ENCODE results near the gene AFF2.

AFF2 gene

GRCh38 chrX:148958901-148959300, 458.5 kb downstream of the AFF2 start:
- Histone ChIP-seq H4K20me1 (ENCODE audit: insufficient read depth) (no peaks in the 10 kb centered on the region), H3K4me2 (no peak overlapping the region), H3K27me3 (ENCODE audit: insufficient read depth, low read depth) (no peaks in the 10 kb centered on the region), H3K36me3 (ENCODE audit: insufficient read depth) (no peaks in the 10 kb centered on the region), H3K79me2 (ENCODE audit: insufficient read depth, low read depth) (no peaks in the 10 kb centered on the region), H3K9ac (no peak overlapping the region), H3K4me3 (IDR thresholded peaks at IDR 0.05; ENCODE audit: insufficient read depth, low read depth, low read length) (no peak overlapping the region), H3K4me1 (ENCODE audit: low read depth, poor library complexity, severe bottlenecking) (no peaks in the 10 kb centered on the region), H2AFZ (ENCODE audit: low read depth) (no peak overlapping the region), H3K27ac (no peak overlapping the region)
- TF ChIP-seq CTCF (conservative IDR thresholded peaks at IDR 0.05; ENCODE audit: low read depth, low read length): no peak

- no peak overlapping the region for H3K9ac ChIP-seq
- no peaks in the 10 kb centered on the region for H3K27me3 ChIP-seq (ENCODE audit: insufficient read depth, low read depth)
- no peaks in the 10 kb centered on the region for H3K36me3 ChIP-seq (ENCODE audit: insufficient read depth)
- H3K4me3 ChIP-seq (IDR thresholded peaks at IDR 0.05; ENCODE audit: insufficient read depth, low read depth, low read length): no peak overlapping the region
- no peaks in the 10 kb centered on the region for H3K4me1 ChIP-seq (ENCODE audit: low read depth, poor library complexity, severe bottlenecking)
- H2AFZ ChIP-seq (ENCODE audit: low read depth): no peak overlapping the region
- no peak overlapping the region for H3K27ac ChIP-seq
- H4K20me1 ChIP-seq (ENCODE audit: insufficient read depth): no peaks in the 10 kb centered on the region
- no peak for TF ChIP-seq CTCF (conservative IDR thresholded peaks at IDR 0.05; ENCODE audit: low read depth, low read length)
- H3K79me2 ChIP-seq (ENCODE audit: insufficient read depth, low read depth): no peaks in the 10 kb centered on the region
- H3K4me2 ChIP-seq: no peak overlapping the region
These were observed 459.6 kb downstream of the AFF2 start for GRCh38 chrX:148960060-148960459.

- Histone ChIP-seq H3K9ac (no peak overlapping the region), H3K27ac (no peak overlapping the region), H3K4me3 (IDR thresholded peaks at IDR 0.05; ENCODE audit: insufficient read depth, low read depth, low read length) (no peak overlapping the region), H3K27me3 (ENCODE audit: insufficient read depth, low read depth) (no peaks in the 10 kb centered on the region), H3K4me2 (no peak overlapping the region), H2AFZ (ENCODE audit: low read depth) (no peak overlapping the region), H3K36me3 (ENCODE audit: insufficient read depth) (no peaks in the 10 kb centered on the region), H4K20me1 (ENCODE audit: insufficient read depth) (no peaks in the 10 kb centered on the region), H3K79me2 (ENCODE audit: insufficient read depth, low read depth) (no peaks in the 10 kb centered on the region), H3K4me1 (ENCODE audit: low read depth, poor library complexity, severe bottlenecking) (no peaks in the 10 kb centered on the region)
- TF ChIP-seq CTCF (conservative IDR thresholded peaks at IDR 0.05; ENCODE audit: low read depth, low read length): no peak
These were observed 461.6 kb downstream of the AFF2 start for GRCh38 chrX:148961985-148962384.

GRCh38 chrX:148976571-148977400, 476.4 kb downstream of the AFF2 start:
- H4K20me1 ChIP-seq (ENCODE audit: insufficient read depth): no peaks in the 10 kb centered on the region
- H3K36me3 ChIP-seq (ENCODE audit: insufficient read depth): no peaks in the 10 kb centered on the region
- no peaks in the 10 kb centered on the region for H3K79me2 ChIP-seq (ENCODE audit: insufficient read depth, low read depth)
- no peaks in the 10 kb centered on the region for H3K4me1 ChIP-seq (ENCODE audit: low read depth, poor library complexity, severe bottlenecking)
- no peak overlapping the region for H3K4me3 ChIP-seq (IDR thresholded peaks at IDR 0.05; ENCODE audit: insufficient read depth, low read depth, low read length)
- H3K4me2 ChIP-seq: no peak overlapping the region
- H2AFZ ChIP-seq (ENCODE audit: low read depth): no peak overlapping the region
- H3K27me3 ChIP-seq (ENCODE audit: insufficient read depth, low read depth): no peaks in the 10 kb centered on the region
- H3K27ac ChIP-seq: no peak overlapping the region
- no peak for TF ChIP-seq CTCF (conservative IDR thresholded peaks at IDR 0.05; ENCODE audit: low read depth, low read length)
- H3K9ac ChIP-seq: no peak overlapping the region
